Measurements from ENCODE around the gene FOXS1. TPM values are rescaled to one million over a fixed set of nuclear protein-coding genes. Genes with fewer than 3 reads are reported as not detected.
"Not testable (repeated sequence)": the region's sequence is repeated elsewhere in the genome, so short reads cannot be mapped to it uniquely, and the experiment has no call there.

Gene FOXS1
- total RNA-seq, 2 donors from 2014 or later, result not detected

DNA sequence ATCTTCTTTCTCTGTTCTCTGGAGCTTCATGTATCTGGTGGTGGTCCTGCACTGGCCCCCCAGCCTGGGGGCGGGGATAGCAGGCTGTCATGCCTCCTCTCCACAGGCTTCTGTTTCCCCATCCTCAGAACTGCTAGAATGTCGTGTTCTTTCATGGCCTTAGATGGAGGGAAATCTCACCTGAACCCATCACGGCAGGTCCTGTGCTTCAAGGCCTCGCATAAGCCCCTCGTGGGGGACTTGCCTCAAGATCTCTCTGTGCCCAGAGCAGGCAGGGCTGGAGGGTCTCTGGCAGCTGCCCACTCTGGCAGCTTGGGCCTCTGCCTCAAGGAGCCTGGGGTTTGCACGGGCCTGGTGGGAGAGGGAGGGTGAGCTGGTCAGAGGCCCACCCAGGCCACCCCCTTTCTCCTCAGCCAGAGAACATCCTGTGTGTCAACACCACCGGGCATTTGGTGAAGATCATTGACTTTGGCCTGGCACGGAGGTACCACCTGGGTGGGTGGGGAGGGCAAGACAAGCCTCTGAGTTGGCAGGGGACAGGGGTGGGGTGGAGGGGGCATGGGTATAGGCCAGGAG lies 14.9 kb downstream of the FOXS1 start:
- H3K4me1 ChIP-seq (ENCODE audit: control insufficient read depth, insufficient read depth, low read length), result peaks cover 3% of the 10 kb centered on the region
- Mint-ChIP-seq H3K36me3 (ENCODE audit: low read depth) (no peaks in the 10 kb centered on the region), H3K4me3 (no peak overlapping the region), H3K27me3 (ENCODE audit: insufficient read depth) (no peaks in the 10 kb centered on the region), H3K9me3 (no peaks in the 10 kb centered on the region), H3K27ac (no peak overlapping the region), H3K4me1 (peaks cover 3% of the 10 kb centered on the region)
- no peak overlapping the region for H3K4me3 ChIP-seq (ENCODE audit: low read length)
- WGBS, 2 experiments (ENCODE audit: insufficient coverage in 1 of 2, insufficient read length in 1 of 2), result 92 to 94% methylated on average over 5 to 8 of the region's 8 CpGs
- H3K9me3 ChIP-seq (ENCODE audit: control insufficient read depth, low read length), result no peaks in the 10 kb centered on the region
- DNase-seq, result no peak
- H3K36me3 ChIP-seq (ENCODE audit: control insufficient read depth, insufficient read depth, low read length), result no peaks in the 10 kb centered on the region
- H3K27me3 ChIP-seq (ENCODE audit: control insufficient read depth, insufficient read depth, low read length, poor library complexity, severe bottlenecking), result no peaks in the 10 kb centered on the region
- TF ChIP-seq, protein P1, sequence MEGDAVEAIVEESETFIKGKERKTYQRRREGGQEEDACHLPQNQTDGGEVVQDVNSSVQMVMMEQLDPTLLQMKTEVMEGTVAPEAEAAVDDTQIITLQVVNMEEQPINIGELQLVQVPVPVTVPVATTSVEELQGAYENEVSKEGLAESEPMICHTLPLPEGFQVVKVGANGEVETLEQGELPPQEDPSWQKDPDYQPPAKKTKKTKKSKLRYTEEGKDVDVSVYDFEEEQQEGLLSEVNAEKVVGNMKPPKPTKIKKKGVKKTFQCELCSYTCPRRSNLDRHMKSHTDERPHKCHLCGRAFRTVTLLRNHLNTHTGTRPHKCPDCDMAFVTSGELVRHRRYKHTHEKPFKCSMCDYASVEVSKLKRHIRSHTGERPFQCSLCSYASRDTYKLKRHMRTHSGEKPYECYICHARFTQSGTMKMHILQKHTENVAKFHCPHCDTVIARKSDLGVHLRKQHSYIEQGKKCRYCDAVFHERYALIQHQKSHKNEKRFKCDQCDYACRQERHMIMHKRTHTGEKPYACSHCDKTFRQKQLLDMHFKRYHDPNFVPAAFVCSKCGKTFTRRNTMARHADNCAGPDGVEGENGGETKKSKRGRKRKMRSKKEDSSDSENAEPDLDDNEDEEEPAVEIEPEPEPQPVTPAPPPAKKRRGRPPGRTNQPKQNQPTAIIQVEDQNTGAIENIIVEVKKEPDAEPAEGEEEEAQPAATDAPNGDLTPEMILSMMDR (conservative IDR thresholded peaks at IDR 0.05), result no peak
- H3K27ac ChIP-seq (ENCODE audit: low read depth, low read length), result no peak overlapping the region
- no peak overlapping the region for H3K9ac ChIP-seq (ENCODE audit: extremely low read depth, low read length, poor library complexity, severe bottlenecking)

DNA sequence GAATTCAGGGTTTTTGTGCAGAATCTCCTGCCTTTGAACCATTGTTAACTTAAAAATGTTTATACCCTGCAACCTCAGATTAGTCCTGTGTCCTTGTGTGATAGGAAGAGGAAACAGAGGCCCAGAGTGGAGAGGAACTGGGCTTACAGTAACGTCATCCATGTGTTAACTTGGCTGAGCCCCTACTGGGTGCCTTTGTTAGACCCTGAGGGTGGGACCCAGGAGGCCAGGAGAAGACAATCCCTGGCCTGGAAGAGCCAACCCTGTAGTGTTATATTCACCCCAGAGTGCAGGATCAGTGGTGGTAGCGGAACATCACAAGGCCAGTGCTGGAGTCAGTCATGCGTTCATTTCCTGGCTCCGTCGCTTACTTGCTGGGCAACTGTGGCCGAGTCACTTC lies 15.7 kb downstream of the FOXS1 start:
- peaks cover 3% of the 10 kb centered on the region for H3K4me1 ChIP-seq (ENCODE audit: control insufficient read depth, insufficient read depth, low read length)
- no peak for DNase-seq
- no peak overlapping the region for H3K27ac ChIP-seq (ENCODE audit: low read depth, low read length)
- no peaks in the 10 kb centered on the region for H3K9me3 Mint-ChIP-seq
- no peak overlapping the region for H3K27ac Mint-ChIP-seq
- H3K4me3 ChIP-seq (ENCODE audit: low read length), result no peak overlapping the region
- TF ChIP-seq, protein P1 (conservative IDR thresholded peaks at IDR 0.05), result no peak
- H3K27me3 Mint-ChIP-seq (ENCODE audit: insufficient read depth), result no peaks in the 10 kb centered on the region
- H3K9me3 ChIP-seq (ENCODE audit: control insufficient read depth, low read length), result no peaks in the 10 kb centered on the region
- H3K36me3 Mint-ChIP-seq (ENCODE audit: low read depth), result no peaks in the 10 kb centered on the region
- H3K4me3 Mint-ChIP-seq, result no peak overlapping the region
- no peak overlapping the region for H3K9ac ChIP-seq (ENCODE audit: extremely low read depth, low read length, poor library complexity, severe bottlenecking)
- peaks cover 3% of the 10 kb centered on the region for H3K4me1 Mint-ChIP-seq
- no peaks in the 10 kb centered on the region for H3K27me3 ChIP-seq (ENCODE audit: control insufficient read depth, insufficient read depth, low read length, poor library complexity, severe bottlenecking)
- no peaks in the 10 kb centered on the region for H3K36me3 ChIP-seq (ENCODE audit: control insufficient read depth, insufficient read depth, low read length)
- WGBS, 2 experiments (ENCODE audit: insufficient coverage in 1 of 2, insufficient read length in 1 of 2), result 88 to 89% methylated on average over 6 of the region's 6 CpGs

GRCh38 chr20:31828016-31828415 lies 17.4 kb downstream of the FOXS1 start:
- 84 to 98% methylated on average over 7 to 10 of the region's 11 CpGs for WGBS, 2 experiments (ENCODE audit: insufficient coverage in 1 of 2, insufficient read length in 1 of 2)
- H3K36me3 ChIP-seq (ENCODE audit: control insufficient read depth, insufficient read depth, low read length); H3K27me3 ChIP-seq (ENCODE audit: control insufficient read depth, insufficient read depth, low read length, poor library complexity, severe bottlenecking); H3K4me1 Mint-ChIP-seq; DNase-seq; H3K9me3 ChIP-seq (ENCODE audit: control insufficient read depth, low read length); H3K27me3 Mint-ChIP-seq (ENCODE audit: insufficient read depth); H3K9me3 Mint-ChIP-seq; H3K4me3 Mint-ChIP-seq; H3K4me3 ChIP-seq (ENCODE audit: low read length); H3K36me3 Mint-ChIP-seq (ENCODE audit: low read depth); H3K4me1 ChIP-seq (ENCODE audit: control insufficient read depth, insufficient read depth, low read length); H3K27ac Mint-ChIP-seq; H3K9ac ChIP-seq (ENCODE audit: extremely low read depth, low read length, poor library complexity, severe bottlenecking); H3K27ac ChIP-seq (ENCODE audit: low read depth, low read length): not testable (repeated sequence)

GRCh38 chr20:31827059-31827458 lies 18.3 kb downstream of the FOXS1 start:
- no peaks in the 10 kb centered on the region for H3K9me3 Mint-ChIP-seq
- WGBS, 2 experiments (ENCODE audit: insufficient coverage in 1 of 2, insufficient read length in 1 of 2), result 83 to 91% methylated on average over 2 of the region's 2 CpGs
- no peaks in the 10 kb centered on the region for H3K36me3 Mint-ChIP-seq (ENCODE audit: low read depth)

More at GRCh38 chr20:31827059-31827458, 18.3 kb downstream of the FOXS1 start:
- H3K4me1 Mint-ChIP-seq, result peaks cover 3% of the 10 kb centered on the region
- DNase-seq, result no peak
- Histone ChIP-seq H3K9ac (ENCODE audit: extremely low read depth, low read length, poor library complexity, severe bottlenecking) (no peak overlapping the region), H3K27ac (ENCODE audit: low read depth, low read length) (no peak overlapping the region), H3K9me3 (ENCODE audit: control insufficient read depth, low read length) (no peaks in the 10 kb centered on the region), H3K4me1 (ENCODE audit: control insufficient read depth, insufficient read depth, low read length) (peaks cover 3% of the 10 kb centered on the region), H3K27me3 (ENCODE audit: control insufficient read depth, insufficient read depth, low read length, poor library complexity, severe bottlenecking) (no peaks in the 10 kb centered on the region), H3K36me3 (ENCODE audit: control insufficient read depth, insufficient read depth, low read length) (no peaks in the 10 kb centered on the region), H3K4me3 (ENCODE audit: low read length) (no peak overlapping the region)
- TF ChIP-seq, protein P1 (conservative IDR thresholded peaks at IDR 0.05), result no peak
- H3K27me3 Mint-ChIP-seq (ENCODE audit: insufficient read depth), result no peaks in the 10 kb centered on the region
- H3K4me3 Mint-ChIP-seq, result no peak overlapping the region
- H3K27ac Mint-ChIP-seq, result no peak overlapping the region

All from endodermal cell (in vitro differentiated cells).